NB4 (cell line): ENCODE results near the gene MKRN2OS.

Source experiments
- CTCF ChIP-seq: IDR thresholded peaks from one replicate; pipeline ENCODE4 v1.5.1; 2012; ENCODE audit warnings: low read depth, low read length
- MYC ChIP-seq: IDR thresholded peaks from 2 replicates; pipeline ENCODE4 v1.6.1; 2011; ENCODE audit warnings: low read depth, low read length
- POLR2A ChIP-seq: IDR thresholded peaks from 2 replicates; pipeline ENCODE4 v1.6.1; 2011; ENCODE audit warnings: mild to moderate bottlenecking; ENCODE audit not compliant: insufficient read length; ENCODE audit errors: extremely low read depth

GRCh38 chr3:12509466-12509865 lies 35.8 kb downstream of the MKRN2OS start:
- TF ChIP-seq CTCF (no peak), POLR2A (no peak), MYC (no peak)
